HTR-8/SVneo (cell line): Measurements from ENCODE around the gene GPC6.
A peak's percentile ranks its signal among the peaks of the same experiment; 100 is the strongest.

Source experiments
- DNase-seq: peaks from one replicate; pipeline ENCODE4 v3.0.0; 2011; ENCODE audit warnings: low spot score, mixed read lengths; ENCODE audit not compliant: insufficient read length
- FAIRE-seq: peaks from 2 replicates; lab custom pipeline; 2011; peaks lifted over from hg19 to GRCh38; lab: Jason Lieb, UNC

GPC6 gene

DNA sequence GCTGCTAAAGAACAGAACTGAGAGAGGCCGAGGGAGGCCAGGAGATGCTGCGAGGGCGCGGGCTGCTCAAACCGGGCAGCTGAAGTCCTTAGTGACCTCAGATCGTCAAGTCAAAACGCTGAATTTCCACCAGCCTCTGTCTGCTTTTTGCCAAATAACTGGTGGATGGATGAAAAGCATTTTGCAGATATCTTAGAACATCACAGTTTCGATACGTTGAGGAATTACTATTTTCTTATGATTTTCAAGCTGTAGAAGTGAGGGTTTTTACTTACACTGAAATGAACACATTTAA lies 2.0 kb downstream of the GPC6 start:
- no peak for FAIRE-seq

GRCh38 chr13:93230261-93230855 lies 3.8 kb downstream of the GPC6 start:
- DNase-seq (no peak), FAIRE-seq (no peak)

More for the DNA sequence above, 2.0 kb downstream of the GPC6 start:
- no peak for DNase-seq

GRCh38 chr13:93231867-93232266 lies 5.3 kb downstream of the GPC6 start:
- FAIRE-seq (no peak), DNase-seq (no peak)

DNA sequence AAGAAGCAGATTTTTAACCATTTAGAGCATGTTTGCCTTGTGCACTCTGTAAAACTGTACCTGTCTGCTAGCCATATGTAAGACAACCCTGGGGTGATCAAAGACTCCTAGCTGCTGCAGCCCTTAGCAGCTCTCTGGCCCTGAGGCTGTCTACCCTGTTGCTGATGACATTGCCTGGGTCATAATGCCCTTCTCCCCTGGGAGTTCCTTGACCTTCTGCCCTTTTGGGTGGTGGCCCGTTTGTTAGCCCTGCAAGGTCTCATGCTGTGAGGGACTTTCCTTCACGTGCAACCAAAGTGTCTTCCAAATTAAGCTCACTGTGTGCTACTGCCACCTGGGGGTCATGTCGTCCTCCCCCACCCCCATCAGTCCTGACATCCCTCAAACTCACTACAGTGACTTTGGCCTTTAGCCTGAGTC lies 7.4 kb downstream of the GPC6 start:
- FAIRE-seq, result no peak
- DNase-seq, result no peak

GRCh38 chr13:93234459-93234858 lies 7.9 kb downstream of the GPC6 start:
- FAIRE-seq (no peak), DNase-seq (no peak)

GRCh38 chr13:93235258-93236015 lies 8.8 kb downstream of the GPC6 start:
- DNase-seq (no peak), FAIRE-seq (no peak)

DNA sequence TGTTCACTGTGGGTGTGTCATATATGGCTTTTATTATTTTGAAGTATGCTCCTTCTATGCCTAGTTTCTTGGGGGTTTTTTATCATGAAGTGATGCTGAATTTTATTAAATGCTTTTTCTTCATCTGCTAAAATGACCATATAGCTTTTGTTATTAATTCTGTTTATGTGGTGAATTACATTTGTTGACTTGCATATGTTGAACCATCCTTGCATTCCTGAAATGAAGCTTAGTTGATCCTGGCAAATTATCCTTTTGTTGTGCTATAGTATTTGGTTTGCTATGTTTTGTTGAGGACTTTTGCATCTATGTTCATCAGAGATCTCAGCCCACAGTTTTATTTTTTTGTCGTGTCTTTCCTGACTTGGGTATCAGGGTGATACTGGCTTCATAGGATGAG lies 12.1 kb downstream of the GPC6 start:
- DNase-seq (no peak), FAIRE-seq (no peak)

DNA sequence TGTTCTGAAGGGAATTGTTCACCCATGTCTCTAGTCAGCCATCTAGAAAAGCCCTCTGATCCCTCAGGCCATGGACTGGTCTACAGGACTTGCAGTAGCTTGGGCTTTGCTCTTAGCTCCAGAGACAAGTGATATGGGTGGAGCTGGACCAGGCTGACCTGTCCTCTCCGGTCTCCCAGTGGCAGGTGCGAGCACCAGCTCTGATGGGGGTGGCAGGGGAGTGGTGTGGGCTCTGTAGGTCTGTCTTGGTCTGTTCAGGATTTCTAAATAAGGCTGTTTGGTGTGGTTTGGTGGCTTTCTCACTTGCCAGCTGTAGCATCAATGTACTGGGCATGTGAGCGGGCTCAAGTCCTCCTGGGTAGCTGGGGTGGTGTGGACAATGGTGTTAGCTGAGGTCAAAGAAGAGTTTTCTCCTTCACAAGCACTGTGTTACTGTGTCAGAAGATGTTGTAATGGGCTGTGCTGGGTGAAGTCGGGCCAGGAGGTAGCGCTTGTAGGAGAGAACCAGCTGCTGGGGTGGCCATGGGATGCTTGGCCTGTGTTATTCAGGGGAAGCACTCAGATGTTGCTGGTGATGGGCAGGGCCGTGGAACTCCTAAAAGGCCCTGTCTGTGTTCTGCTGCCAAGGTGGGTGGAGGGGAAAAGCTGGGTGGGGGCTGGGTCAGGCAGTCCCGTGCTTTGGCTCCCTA lies 16.9 kb downstream of the GPC6 start:
- no peak for FAIRE-seq

DNA sequence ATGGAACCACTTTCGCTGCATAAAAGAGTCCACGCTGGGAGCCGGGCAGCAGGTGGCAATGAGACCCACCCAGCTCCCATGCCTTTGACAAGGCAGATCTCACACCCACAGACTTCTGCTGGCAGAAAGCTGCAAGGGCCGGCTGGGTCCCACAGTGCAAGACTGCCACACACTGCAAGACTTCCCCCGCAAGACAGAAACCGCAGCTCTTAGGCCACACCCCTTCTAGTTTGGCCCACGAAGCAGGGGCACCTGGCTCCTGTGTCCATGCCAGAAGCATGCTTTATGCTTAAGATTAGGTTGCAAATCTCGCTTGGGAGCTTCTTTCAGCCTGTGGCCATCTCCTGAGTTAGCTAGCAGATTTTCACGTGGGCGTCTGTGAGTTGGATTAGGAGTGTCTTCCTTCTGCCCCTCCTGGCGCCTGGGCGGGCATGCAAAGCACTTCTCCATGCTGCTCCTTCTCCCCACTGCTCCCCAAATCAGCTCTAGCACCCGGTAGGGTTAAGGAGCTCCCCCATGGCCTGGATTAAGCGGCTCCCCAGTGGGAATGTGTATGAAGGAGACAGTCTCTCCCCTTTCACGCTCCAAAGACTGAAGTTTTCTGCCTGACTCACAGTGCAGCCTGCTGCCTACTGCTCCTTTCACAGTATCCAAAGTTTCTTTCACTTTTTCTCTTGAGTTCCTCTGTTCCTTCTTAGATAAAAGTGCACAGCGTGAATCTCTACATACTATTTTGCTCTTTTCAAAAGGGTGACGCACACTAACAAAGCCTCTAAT lies 17.7 kb downstream of the GPC6 start:
- FAIRE-seq, result no peak
- no peak for DNase-seq

More for the DNA sequence above, 16.9 kb downstream of the GPC6 start:
- no peak for DNase-seq

DNA sequence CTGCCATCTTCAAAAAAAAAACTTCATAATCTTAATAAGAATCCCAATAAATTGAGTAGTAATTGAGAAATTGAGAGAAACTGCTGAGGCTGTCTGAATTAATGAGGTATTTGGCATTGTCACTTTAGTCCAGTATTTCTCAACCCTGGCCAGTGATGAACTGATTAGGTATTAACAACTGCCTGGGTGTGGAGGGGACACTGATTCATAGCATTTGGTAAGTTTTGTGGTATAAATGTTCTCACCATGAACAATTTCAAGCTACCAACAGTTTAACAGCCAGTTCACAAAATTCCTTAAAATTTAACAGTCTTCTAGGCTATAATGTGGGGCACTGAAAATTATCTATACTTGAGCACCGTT lies 18.3 kb downstream of the GPC6 start:
- DNase-seq, result no peak
- FAIRE-seq, result no peak

DNA sequence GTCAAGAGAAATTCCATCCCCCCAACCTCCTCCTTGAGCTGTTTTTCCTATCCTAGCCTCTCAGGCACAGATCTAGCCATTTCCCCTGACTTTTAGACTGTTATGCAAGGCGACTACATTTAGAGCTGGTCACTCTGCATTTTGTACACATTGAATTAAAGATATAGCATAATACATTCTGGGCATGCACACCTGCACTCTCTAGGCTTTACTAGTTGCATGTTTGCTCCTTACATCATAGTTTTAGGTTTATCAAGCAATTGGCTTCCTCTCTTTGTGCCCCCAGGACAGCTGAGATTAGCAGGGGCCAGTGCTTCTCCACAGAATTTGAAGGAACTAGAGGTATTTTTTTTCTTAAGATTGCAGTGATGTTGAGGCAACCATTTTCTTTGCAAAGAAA lies 19.5 kb downstream of the GPC6 start:
- FAIRE-seq (no peak), DNase-seq (no peak)

DNA sequence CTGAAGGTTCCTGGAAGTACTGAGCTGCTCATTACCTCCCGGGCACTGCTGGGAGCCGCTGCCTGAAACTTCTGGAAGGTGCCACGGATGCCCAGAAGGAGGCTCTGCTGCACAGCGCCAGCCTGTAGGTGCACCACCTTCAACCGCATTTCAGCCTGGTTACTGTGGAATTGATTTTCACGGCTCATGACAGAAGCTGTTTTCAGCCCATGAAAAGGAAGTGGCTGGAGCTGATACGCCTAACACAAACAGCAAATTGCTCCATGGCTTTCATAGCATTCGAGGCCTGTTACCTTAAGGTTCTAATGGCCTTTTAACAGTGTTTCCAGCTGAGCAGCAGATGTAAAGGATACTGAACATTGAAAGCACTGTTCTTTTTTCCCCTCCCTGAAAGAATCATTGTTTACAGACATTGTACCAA lies 22.0 kb downstream of the GPC6 start:
- FAIRE-seq (peak; percentile 4), DNase-seq (no peak)

DNA sequence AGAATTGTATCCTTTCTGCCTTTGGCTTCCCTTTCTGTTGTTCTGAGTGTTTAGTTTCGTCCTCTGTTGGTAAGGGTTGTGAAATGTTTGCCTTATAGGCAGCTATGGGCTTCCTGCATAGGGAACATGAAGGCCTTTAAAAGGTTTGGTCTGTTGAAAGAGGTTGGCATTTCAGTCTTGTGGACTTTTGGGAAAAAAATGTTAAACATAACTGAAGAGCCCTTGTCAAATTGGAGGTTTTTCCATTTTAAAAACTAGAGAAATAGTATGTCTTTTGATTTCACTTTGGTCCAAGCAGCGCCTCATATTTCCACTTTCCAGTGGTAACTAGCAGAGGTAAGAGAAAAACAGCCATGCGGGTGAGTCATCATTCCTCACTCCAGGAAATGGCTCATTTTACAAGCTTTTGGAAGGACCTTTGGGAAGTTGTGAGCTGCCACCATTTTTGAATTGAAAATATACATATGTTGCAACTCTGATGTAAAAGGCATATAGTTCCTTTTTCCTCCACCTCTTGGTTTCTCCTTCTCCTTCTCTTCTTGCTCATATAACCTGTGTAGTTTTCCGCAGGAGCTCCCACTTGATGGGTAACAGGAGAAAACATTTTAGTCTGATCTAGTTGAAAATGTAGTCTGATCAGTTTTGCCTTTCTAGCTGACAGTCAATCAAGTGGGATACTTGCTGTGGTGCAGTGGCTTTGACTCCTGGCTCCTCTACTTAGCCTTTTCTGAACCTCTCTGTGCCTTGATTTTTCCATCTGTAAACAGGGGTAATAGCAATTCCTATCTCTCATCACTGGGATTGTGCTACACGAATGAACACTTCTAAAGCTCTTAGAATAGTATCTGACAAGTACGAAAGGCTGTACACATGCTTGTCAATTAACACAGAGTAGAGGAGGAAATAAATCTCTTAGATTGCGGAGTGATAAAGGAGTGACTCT lies 23.0 kb downstream of the GPC6 start:
- no peak for FAIRE-seq
- DNase-seq, result peak; percentile 27

GRCh38 chr13:93254775-93255174 lies 28.2 kb downstream of the GPC6 start:
- FAIRE-seq (no peak), DNase-seq (no peak)

DNA sequence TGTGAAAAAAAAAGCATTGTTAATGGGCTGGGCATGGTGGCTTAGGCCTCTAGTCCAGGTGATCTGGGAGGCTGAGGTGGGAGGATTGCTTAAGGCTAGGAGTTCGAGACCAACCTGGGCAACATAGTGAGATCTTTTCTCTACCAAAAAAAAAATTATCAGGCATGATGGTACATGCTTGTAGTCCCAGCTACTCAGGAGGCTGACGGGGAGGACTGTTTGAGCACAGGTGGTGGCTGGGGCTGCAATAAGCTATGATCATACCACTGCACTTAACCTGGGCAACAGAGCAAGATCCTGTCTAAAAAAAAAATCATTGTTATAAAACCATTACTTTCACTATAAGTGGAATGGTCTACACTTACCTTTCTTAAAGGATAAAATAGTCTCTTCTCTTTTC lies 30.4 kb downstream of the GPC6 start:
- DNase-seq, result no peak
- FAIRE-seq, result no peak

DNA sequence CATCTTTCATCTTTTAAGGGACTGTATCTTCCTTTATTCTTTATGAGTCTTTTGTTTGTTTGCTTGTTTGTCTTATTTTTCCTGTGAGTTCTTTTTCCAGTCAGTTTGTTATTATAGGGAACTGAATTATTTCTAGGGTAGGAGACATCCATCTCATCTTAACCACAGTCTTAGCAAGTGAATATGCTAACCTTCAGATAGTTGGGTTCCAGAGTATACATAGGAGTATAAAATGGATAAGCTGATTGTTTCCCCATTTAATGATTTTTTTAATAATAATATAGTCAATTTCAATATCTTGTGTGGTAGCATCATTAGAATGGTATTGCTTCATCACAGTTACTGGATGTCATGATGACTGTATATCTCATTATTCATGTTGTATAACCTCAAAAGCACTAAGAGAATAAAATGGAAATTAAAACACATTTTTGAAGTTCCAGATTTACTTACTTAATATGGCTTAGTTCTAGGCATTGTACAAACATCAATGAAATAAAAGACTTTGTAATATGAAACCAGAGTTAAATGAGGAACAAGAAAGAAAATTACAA lies 33.0 kb downstream of the GPC6 start:
- DNase-seq, result no peak
- FAIRE-seq, result no peak

DNA sequence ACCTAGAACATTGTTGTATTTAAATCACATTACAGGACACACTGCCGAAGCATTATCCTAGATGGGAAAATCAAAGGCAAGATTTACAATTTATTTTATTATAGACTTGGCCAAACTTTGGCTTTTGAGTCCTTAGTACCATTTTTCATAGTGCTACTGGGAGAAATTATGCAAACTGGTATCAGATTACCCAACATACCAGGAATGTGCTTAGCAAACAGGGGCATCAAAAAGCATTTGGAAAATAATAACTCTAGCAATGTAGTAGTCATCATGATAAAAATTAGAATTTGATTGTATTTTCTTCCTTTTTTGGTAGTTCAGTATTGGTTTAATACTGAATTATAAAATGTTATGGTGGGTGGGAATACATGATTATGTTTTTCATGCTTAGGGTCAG lies 34.0 kb downstream of the GPC6 start:
- FAIRE-seq (no peak), DNase-seq (no peak)

DNA sequence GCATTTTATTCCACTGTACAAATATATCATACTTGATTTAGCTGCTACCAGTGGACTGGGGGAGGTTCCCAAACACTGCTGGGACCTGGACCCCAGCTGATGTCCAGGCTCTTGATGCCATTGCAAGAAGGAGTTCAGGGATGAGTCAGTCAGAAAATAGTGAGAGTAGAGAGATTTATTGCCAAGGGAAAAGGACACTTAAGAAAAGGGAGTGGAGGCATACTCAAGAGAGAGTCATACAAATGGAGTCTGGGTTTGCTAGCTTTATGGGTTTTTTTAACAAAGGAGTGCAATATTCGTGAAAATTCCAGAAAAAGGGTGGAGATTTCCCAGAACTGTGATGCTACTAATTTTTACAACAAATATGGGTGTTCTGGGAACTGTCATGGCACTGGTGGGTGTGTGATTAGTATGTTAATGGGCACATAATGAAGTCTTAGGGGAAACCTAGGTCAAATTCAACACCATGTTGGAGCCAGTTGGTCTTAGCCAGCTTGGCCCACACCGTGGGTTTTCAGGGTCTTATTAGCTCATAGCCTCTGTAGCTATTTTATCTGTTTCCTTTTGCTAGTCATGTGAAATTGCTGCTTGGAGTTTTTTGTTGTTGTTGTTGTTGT lies 36.2 kb downstream of the GPC6 start:
- FAIRE-seq (no peak), DNase-seq (no peak)

- FAIRE-seq (no peak), DNase-seq (no peak)
These were observed 38.3 kb downstream of the GPC6 start for GRCh38 chr13:93264876-93265275.
